ENCODE measurements around the gene SLC25A46.
"Not testable (repeated sequence)": the region's sequence is repeated elsewhere in the genome, so short reads cannot be mapped to it uniquely, and the experiment has no call there.

Gene SLC25A46

DNA sequence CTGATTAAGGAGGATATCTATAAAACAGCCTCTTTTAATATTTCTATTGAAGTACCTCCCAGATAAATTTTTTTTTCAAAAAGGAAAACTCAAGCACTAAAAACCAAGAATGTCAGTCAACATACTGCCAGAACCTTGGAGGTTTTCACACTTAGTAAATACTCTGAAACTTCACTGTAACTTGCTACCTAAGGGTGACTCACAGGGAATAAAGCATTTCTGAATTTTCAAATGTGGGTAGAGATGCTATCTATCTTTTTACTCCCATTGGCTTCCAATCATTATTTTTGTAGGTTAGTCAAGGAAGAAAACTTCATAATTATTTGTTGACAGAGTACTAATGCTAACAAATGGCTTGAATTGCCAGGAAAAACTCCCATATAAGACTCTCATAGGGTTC, 46.1 kb downstream of the SLC25A46 start:
- DNase-seq (ENCODE audit: extremely low read depth, low read depth), result no peak
- H3K4me3 ChIP-seq (replicated peaks; ENCODE audit: low read depth, low read length), result no peak overlapping the region
- TF ChIP-seq, protein P1, sequence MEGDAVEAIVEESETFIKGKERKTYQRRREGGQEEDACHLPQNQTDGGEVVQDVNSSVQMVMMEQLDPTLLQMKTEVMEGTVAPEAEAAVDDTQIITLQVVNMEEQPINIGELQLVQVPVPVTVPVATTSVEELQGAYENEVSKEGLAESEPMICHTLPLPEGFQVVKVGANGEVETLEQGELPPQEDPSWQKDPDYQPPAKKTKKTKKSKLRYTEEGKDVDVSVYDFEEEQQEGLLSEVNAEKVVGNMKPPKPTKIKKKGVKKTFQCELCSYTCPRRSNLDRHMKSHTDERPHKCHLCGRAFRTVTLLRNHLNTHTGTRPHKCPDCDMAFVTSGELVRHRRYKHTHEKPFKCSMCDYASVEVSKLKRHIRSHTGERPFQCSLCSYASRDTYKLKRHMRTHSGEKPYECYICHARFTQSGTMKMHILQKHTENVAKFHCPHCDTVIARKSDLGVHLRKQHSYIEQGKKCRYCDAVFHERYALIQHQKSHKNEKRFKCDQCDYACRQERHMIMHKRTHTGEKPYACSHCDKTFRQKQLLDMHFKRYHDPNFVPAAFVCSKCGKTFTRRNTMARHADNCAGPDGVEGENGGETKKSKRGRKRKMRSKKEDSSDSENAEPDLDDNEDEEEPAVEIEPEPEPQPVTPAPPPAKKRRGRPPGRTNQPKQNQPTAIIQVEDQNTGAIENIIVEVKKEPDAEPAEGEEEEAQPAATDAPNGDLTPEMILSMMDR (IDR thresholded peaks at IDR 0.05; ENCODE audit: low read depth, low read length, missing control alignments), result no peak

DNA sequence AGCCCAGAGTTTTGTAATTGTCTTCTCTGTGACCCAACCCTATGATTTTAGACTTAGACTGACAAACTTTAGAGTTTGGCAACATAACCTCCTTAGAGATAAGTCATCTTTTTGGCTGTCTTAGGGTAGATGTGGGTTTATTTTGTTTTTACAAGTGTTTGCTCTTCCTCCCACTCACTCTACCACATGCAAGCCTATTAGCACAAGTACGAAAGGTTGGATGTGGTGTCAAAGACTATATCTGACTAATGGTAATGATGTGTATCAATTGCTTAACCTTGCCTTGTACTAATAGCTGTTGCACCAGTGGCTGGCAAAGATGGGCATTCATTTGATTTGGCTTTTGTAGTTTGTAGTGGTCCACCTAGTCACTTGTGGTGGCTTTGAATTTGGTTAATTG, 46.5 kb downstream of the SLC25A46 start:
- DNase-seq (ENCODE audit: extremely low read depth, low read depth), result no peak
- H3K4me3 ChIP-seq (replicated peaks; ENCODE audit: low read depth, low read length), result no peak overlapping the region

DNA sequence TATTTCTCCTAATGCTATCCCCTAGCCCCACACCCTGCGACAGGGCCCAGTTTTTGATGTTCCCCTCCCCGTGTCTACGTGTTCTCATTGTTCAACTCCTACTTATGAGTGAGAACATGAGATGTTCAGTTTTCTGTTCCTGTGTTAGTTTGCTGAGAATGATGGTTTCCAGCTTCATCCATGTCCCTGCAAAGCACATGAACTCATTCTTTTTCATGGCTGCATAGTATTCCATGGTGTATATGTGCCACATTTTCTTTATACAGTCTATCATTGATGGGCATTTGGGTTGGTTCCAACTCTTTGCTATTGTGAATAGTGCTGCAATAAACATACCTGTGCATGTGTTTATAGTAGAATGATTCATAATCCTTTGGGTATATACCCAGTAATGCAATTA, 49.2 kb downstream of the SLC25A46 start:
- H3K4me3 ChIP-seq (replicated peaks; ENCODE audit: low read depth, low read length); DNase-seq (ENCODE audit: extremely low read depth, low read depth): not testable (repeated sequence)

More for the DNA sequence above, 46.5 kb downstream of the SLC25A46 start:
- TF ChIP-seq, protein P1 (IDR thresholded peaks at IDR 0.05; ENCODE audit: low read depth, low read length, missing control alignments), result no peak

DNA sequence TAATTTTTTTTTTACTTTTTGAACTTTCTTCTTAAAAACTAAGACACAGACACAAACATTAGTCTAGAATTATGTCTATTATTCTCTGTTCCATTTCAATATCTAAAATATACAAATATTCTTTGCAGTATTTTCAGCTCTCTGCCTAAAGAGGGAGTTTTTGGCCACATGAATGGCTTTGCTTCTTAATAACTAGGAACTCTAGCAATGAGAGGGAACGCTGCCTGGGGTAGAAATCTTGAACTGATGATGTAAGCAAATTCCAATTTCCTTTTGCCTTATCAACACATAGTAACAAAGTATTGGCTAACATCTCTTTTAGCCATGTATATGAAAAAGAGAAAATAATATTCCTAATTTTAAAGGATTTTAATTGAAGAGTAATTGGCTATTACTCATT, 51.9 kb downstream of the SLC25A46 start:
- H3K4me3 ChIP-seq (replicated peaks; ENCODE audit: low read depth, low read length), result no peak overlapping the region
- peak; percentile 7 for DNase-seq (ENCODE audit: extremely low read depth, low read depth)
- TF ChIP-seq, protein P1 (IDR thresholded peaks at IDR 0.05; ENCODE audit: low read depth, low read length, missing control alignments), result no peak

DNA sequence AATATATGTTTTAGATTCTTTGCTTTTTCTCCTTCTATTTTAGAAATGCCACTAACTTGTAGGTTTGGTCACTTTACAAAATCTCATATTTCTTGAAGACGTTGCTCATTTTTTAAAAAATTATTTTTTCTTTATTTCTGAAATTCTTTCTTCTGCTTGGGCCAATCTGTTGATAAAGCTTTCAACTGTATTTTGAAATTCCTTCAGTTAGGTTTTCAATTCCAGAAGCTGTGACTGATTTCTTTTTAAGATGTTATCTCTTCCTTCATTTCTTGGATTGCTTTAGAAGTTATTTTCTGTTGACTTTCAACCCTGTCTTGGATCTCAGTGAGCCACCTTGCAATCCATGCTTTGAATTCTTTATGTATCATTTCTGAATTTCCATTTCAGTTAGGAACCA, 64.2 kb downstream of the SLC25A46 start:
- H3K4me3 ChIP-seq (replicated peaks; ENCODE audit: low read depth, low read length), result no peak overlapping the region
- TF ChIP-seq, protein P1 (IDR thresholded peaks at IDR 0.05; ENCODE audit: low read depth, low read length, missing control alignments), result no peak
- no peak for DNase-seq (ENCODE audit: extremely low read depth, low read depth)

DNA sequence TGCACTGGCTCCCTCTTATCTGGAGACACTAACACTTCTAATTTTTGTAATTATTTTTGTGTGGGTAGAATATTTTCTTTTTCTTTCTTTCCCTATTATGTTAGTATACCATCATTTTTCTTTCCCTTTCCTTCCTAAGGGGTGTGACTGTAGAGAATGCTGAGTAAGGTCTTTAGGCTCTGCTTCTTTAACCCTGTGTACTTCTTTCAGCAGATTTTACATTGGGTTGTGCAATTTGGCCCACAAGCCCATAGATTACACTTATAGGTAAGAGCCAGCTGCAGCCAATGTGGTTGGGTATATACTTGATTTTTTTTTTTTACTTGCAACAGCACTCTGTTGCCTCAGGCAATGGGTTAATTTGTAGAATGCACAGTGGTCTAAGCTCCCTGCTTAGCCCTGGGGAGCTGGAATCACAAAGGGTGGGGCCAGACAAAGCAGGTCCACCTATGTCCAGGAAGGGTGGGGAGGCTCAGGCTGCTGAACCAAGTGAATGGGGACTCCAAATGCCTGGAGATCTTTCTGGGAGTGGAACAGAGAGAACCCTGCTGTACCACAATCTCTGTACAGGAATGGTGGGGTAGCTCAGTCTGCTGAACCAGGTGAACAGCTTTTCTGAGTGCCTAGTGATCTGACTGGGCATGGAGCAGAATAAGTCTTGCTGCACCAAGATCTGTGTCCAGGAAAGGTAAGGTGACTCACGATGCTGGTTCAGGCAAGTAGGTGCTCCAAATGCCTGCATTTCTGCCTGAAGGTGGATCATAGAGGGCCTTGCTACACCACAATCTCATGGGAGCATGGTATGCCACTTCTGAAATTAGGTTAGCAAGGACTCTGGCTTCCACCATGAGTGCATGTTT, 64.9 kb downstream of the SLC25A46 start:
- no peak overlapping the region for H3K4me3 ChIP-seq (replicated peaks; ENCODE audit: low read depth, low read length)
- no peak for DNase-seq (ENCODE audit: extremely low read depth, low read depth)
- TF ChIP-seq, protein P1 (IDR thresholded peaks at IDR 0.05; ENCODE audit: low read depth, low read length, missing control alignments), result no peak

DNA sequence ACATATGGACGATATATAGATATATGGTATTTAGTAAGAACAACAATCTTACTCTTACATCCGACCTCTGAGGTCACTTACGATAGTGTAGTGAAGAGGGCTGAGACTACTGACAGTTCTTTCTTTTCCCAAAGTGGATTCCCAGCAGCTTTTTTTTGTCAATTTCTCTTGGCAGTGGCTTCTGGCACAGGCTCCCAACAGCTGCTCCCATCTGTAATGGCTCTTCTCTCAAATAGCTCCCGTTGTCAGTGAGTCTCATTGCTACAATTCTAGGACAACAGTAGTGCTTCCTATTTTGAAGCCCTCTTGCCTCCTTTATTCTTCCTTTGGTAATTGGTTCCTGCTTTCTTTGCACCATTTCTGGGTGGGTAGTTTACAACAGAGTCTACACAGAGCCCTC, 68.4 kb downstream of the SLC25A46 start:
- TF ChIP-seq, protein P1 (IDR thresholded peaks at IDR 0.05; ENCODE audit: low read depth, low read length, missing control alignments), result no peak
- H3K4me3 ChIP-seq (replicated peaks; ENCODE audit: low read depth, low read length), result no peak overlapping the region
- DNase-seq (ENCODE audit: extremely low read depth, low read depth), result no peak
